K562 (cell line): ENCODE data around the gene KCNJ14. TPM values are rescaled to one million over a fixed set of nuclear protein-coding genes. Genes with fewer than 3 reads are reported as not detected.

ENCODE experiments used
- ELF2 ChIP-seq: fragments of 250-450 bp; sonication (Bioruptor Pico); IDR thresholded peaks from 2 replicates; pipeline ENCODE4 v1.5.0; 2021; ENCODE audit warnings: mild to moderate bottlenecking
- ID3 ChIP-seq, 2 experiments: fragments of 250-450 bp in 1 of 2; fragments of 450-650 bp in 1 of 2; sonication (Bioruptor Pico) in 1 of 2; IDR thresholded peaks; 2 replicates each; pipeline versions ENCODE4 v1.6.1 to v1.8.0; 2016 to 2021; ENCODE audit warnings: mild to moderate bottlenecking in 2 of 2, moderate library complexity in 2 of 2, missing compliant biosample characterization in 1 of 2, missing genetic modification characterization in 1 of 2
- IRF9 ChIP-seq: fragments of 450-650 bp; IDR thresholded peaks from 2 replicates; pipeline ENCODE4 v1.6.1; 2016; ENCODE audit warnings: missing biosample characterization, missing genetic modification characterization
- REST ChIP-seq, 2 experiments: fragments of 450-650 bp; formaldehyde crosslinking in 1 of 2; IDR thresholded peaks; 2 replicates each; pipeline versions ENCODE4 v1.4.0 to v1.6.1; 2014 to 2020; ENCODE audit warnings: mild to moderate bottlenecking in 2 of 2, borderline replicate concordance in 1 of 2, low read depth in 1 of 2
- ZKSCAN8 ChIP-seq: fragments of 200-800 bp; sonication (Bioruptor generic); IDR thresholded peaks from 2 replicates; pipeline ENCODE4 v1.6.1; 2016; ENCODE audit warnings: missing genetic modification characterization, missing compliant biosample characterization
- ZNF274 ChIP-seq: IDR thresholded peaks from 2 replicates; pipeline ENCODE4 v1.6.1; 2011; ENCODE audit warnings: low read depth, mild to moderate bottlenecking, low read length, moderate library complexity, borderline replicate concordance
- ZNF407 ChIP-seq: fragments of 450-650 bp; IDR thresholded peaks from 2 replicates; pipeline ENCODE4 v1.6.1; 2016; ENCODE audit warnings: low read depth
- polyA plus RNA-seq, 8 experiments: library from polyadenylated mRNA; depleted of rRNA in 4 of 8; stranded (reverse) in 5 of 8; unstranded in 3 of 8; fragments of >200 nt; fragmentation: Nextera tagmentation in 2 of 8; fragmentation: Illumina TruSeq in 1 of 8; extraction: Ambion mirVana in 2 of 8; extraction: Trizol in 1 of 8; gene quantifications; 2 replicates each; pipeline versions ENCODE4 v1.2.1 to v1.2.3, GENCODE V29; 2011 to 2014; ENCODE audit warnings: inconsistent platforms in 1 of 8, missing spikeins in 1 of 8
- total RNA-seq, 7 experiments: library from RNA; depleted of rRNA in 6 of 7; stranded (reverse); fragments of >200 nt in 6 of 7; fragmentation: Illumina TruSeq in 2 of 7; extraction: Trizol in 2 of 7; gene quantifications; 2 replicates each; pipeline versions ENCODE4 v1.2.1 to v1.2.3, GENCODE V29; 2011 to 2021; ENCODE audit warnings: low replicate concordance in 1 of 7

Gene KCNJ14
- total and polyA plus RNA-seq, 9 of the 15 experiments (the other 6 are each of a cell fraction or from before 2014, with no cell fraction given), result 0.15 to 1.6 (median 0.49) TPM

GRCh38 chr19:48501494-48502349 is 46.3 kb downstream of the KCNJ14 start (continued):
- TF ChIP-seq REST (IDR thresholded peaks at IDR 0.05; ENCODE audit: borderline replicate concordance), result peak; percentile 67
- no peak for TF ChIP-seq REST (CRISPR knock-in tag; IDR thresholded peaks at IDR 0.05; ENCODE audit: low read depth)
- no peak for TF ChIP-seq ZNF274
- no peak for TF ChIP-seq ID3 (CRISPR knock-in tag; IDR thresholded peaks at IDR 0.05)
- 0 out of 2 replicates have a peak, but pooled peaks have one; percentile 24 for TF ChIP-seq ID3 (tag; IDR thresholded peaks at IDR 0.05)
- TF ChIP-seq ZNF407, result peak; percentile 65
- TF ChIP-seq ZKSCAN8 (CRISPR knock-in tag), result no peak
- TF ChIP-seq IRF9, result no peak
- TF ChIP-seq ELF2 (CRISPR knock-in tag), result no peak
